ENCODE measurements around the gene SMIM41.

GRCh38 chr12:52082026-52082668 lies 2.6 kb downstream of the SMIM41 start:
- no peak for TF ChIP-seq POLR2AphosphoS5 (IDR thresholded peaks at IDR 0.05; ENCODE audit: low read length)
- no peak for TF ChIP-seq CTCF (IDR thresholded peaks at IDR 0.05 in 2 of 3, conservative IDR thresholded peaks at IDR 0.05 in 1 of 3; ENCODE audit: control insufficient read depth in 2 of 3, extremely low read depth in 1 of 3, insufficient read depth in 1 of 3, low read depth in 3 of 3, low read length in 3 of 3)
- TF ChIP-seq SMAD1 (IDR thresholded peaks at IDR 0.05; ENCODE audit: low read depth, partially characterized antibody): no peak
- TF ChIP-seq, protein P1, sequence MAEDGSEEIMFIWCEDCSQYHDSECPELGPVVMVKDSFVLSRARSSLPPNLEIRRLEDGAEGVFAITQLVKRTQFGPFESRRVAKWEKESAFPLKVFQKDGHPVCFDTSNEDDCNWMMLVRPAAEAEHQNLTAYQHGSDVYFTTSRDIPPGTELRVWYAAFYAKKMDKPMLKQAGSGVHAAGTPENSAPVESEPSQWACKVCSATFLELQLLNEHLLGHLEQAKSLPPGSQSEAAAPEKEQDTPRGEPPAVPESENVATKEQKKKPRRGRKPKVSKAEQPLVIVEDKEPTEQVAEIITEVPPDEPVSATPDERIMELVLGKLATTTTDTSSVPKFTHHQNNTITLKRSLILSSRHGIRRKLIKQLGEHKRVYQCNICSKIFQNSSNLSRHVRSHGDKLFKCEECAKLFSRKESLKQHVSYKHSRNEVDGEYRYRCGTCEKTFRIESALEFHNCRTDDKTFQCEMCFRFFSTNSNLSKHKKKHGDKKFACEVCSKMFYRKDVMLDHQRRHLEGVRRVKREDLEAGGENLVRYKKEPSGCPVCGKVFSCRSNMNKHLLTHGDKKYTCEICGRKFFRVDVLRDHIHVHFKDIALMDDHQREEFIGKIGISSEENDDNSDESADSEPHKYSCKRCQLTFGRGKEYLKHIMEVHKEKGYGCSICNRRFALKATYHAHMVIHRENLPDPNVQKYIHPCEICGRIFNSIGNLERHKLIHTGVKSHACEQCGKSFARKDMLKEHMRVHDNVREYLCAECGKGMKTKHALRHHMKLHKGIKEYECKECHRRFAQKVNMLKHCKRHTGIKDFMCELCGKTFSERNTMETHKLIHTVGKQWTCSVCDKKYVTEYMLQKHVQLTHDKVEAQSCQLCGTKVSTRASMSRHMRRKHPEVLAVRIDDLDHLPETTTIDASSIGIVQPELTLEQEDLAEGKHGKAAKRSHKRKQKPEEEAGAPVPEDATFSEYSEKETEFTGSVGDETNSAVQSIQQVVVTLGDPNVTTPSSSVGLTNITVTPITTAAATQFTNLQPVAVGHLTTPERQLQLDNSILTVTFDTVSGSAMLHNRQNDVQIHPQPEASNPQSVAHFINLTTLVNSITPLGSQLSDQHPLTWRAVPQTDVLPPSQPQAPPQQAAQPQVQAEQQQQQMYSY (CRISPR knock-in tag; IDR thresholded peaks at IDR 0.05): no peak
- no peak for TF ChIP-seq GABPA (IDR thresholded peaks at IDR 0.05; ENCODE audit: low read depth)
